Fibroblast of lung (primary cell): ENCODE results near the gene PPP1R15B.

ENCODE experiments used
- CTCF ChIP-seq, 2 donors: IDR thresholded peaks in 1 of 2; conservative IDR thresholded peaks in 1 of 2; 1 replicate in 1 of 2; 2 replicates in 1 of 2; pipeline ENCODE4 v1.5.1; 2011 to 2012; ENCODE audit warnings: low read length in 2 of 2, control low read depth in 1 of 2, inconsistent platforms in 1 of 2, low read depth in 1 of 2, mild to moderate bottlenecking in 1 of 2
- EZH2 ChIP-seq: IDR thresholded peaks from 2 replicates; pipeline ENCODE4 v1.5.1; 2012; ENCODE audit warnings: low read length, control low read depth, mild to moderate bottlenecking; ENCODE audit errors: missing control alignments

- TF ChIP-seq CTCF (conservative IDR thresholded peaks at IDR 0.05 in 1 of 2, IDR thresholded peaks at IDR 0.05 in 1 of 2; ENCODE audit: low read depth in 1 of 2, low read length in 2 of 2), result no peak
- no peak for TF ChIP-seq EZH2
Measured at GRCh38 chr1:204408602-204409001, 3.0 kb downstream of the PPP1R15B start.
